HG02642 (cell line): ENCODE data around the gene HAX1.
A peak's percentile ranks its signal among the peaks of the same experiment; 100 is the strongest.
"Not testable (repeated sequence)": the region's sequence is repeated elsewhere in the genome, so short reads cannot be mapped to it uniquely, and the experiment has no call there.

Source experiments
- ATAC-seq: cut with Tn5 transposase; IDR thresholded peaks from one replicate; pipeline ENCODE4 v1.9.1; 2021; ENCODE audit warnings: mild to moderate bottlenecking; ENCODE audit not compliant: unreplicated experiment, poor library complexity

HAX1 gene

GRCh38 chr1:154272217-154272998, at the start of gene HAX1:
Gene HAX1, plus strand, starts transcription at chr1:154272629. Its CDS starts 95 bp downstream, at chr1:154272724.
- ATAC-seq = peak; percentile 88

- ATAC-seq = no peak
Observed at GRCh38 chr1:154222918-154223317, 49.5 kb upstream of the HAX1 start.

- ATAC-seq = no peak
Observed at GRCh38 chr1:154223621-154224020, 48.8 kb upstream of the HAX1 start.

GRCh38 chr1:154225370-154225769, 47.1 kb upstream of the HAX1 start:
- no peak for ATAC-seq

GRCh38 chr1:154231112-154231511, 41.3 kb upstream of the HAX1 start:
- not testable (repeated sequence) for ATAC-seq

GRCh38 chr1:154233127-154233526, 39.3 kb upstream of the HAX1 start:
- ATAC-seq = not testable (repeated sequence)

- ATAC-seq = no peak
Observed at GRCh38 chr1:154236855-154237254, 35.6 kb upstream of the HAX1 start.

- ATAC-seq = no peak
Observed at GRCh38 chr1:154237435-154237834, 35.0 kb upstream of the HAX1 start.

- no peak for ATAC-seq
Observed at GRCh38 chr1:154237880-154238506, 34.4 kb upstream of the HAX1 start.

GRCh38 chr1:154239491-154239890, 32.9 kb upstream of the HAX1 start:
- ATAC-seq = no peak

- no peak for ATAC-seq
Observed at GRCh38 chr1:154240294-154240833, 32.1 kb upstream of the HAX1 start.

- no peak for ATAC-seq
Observed at GRCh38 chr1:154241703-154242351, 30.6 kb upstream of the HAX1 start.

- no peak for ATAC-seq
Observed at GRCh38 chr1:154253671-154254070, 18.8 kb upstream of the HAX1 start.

GRCh38 chr1:154256686-154257085, 15.7 kb upstream of the HAX1 start:
- no peak for ATAC-seq

GRCh38 chr1:154258784-154259183, 13.6 kb upstream of the HAX1 start:
- no peak for ATAC-seq

GRCh38 chr1:154260127-154260526, 12.3 kb upstream of the HAX1 start:
- ATAC-seq = no peak

GRCh38 chr1:154263465-154264332, 8.7 kb upstream of the HAX1 start:
- ATAC-seq = no peak

- ATAC-seq = no peak
Observed at GRCh38 chr1:154264454-154264853, 8.0 kb upstream of the HAX1 start.

GRCh38 chr1:154265586-154265985, 6.8 kb upstream of the HAX1 start:
- no peak for ATAC-seq

GRCh38 chr1:154270833-154271232, 1.6 kb upstream of the HAX1 start:
- ATAC-seq = no peak
